Neural crest cell (in vitro differentiated cells): Measurements from ENCODE around the gene AMPD2. TPM values are rescaled to one million over a fixed set of nuclear protein-coding genes. Genes with fewer than 3 reads are reported as not detected.
"Not testable (repeated sequence)": the region's sequence is repeated elsewhere in the genome, so short reads cannot be mapped to it uniquely, and the experiment has no call there.

Experiments used
- DNase-seq: peaks from one replicate; pipeline ENCODE4 v3.0.0; 2021; ENCODE audit warnings: low read depth, mixed read lengths, low spot score
- H3K27ac Mint-ChIP-seq: one replicate; pipeline ENCODE4 v1.8.0; 2021; ENCODE audit warnings: mild to moderate bottlenecking, mixed read lengths; ENCODE audit not compliant: unreplicated experiment
- H3K27me3 Mint-ChIP-seq: 2 replicates; pipeline ENCODE4 v1.8.0; 2021; ENCODE audit warnings: low read depth, mild to moderate bottlenecking, mixed read lengths
- H3K36me3 Mint-ChIP-seq: 2 replicates; pipeline ENCODE4 v1.8.0; 2021; ENCODE audit warnings: low read depth, mild to moderate bottlenecking, mixed read lengths
- H3K4me1 Mint-ChIP-seq: 2 replicates; pipeline ENCODE4 v1.8.0; 2021; ENCODE audit warnings: mixed read lengths
- H3K4me3 Mint-ChIP-seq: one replicate; pipeline ENCODE4 v1.8.0; 2021; ENCODE audit warnings: mild to moderate bottlenecking, mixed read lengths
- H3K9me3 Mint-ChIP-seq: 2 replicates; pipeline ENCODE4 v1.8.0; 2021; ENCODE audit warnings: mixed read lengths
- total RNA-seq: library from RNA; stranded (reverse); gene quantifications from 2 replicates; pipeline ENCODE4 v1.2.1, GENCODE V29; 2021
- TF ChIP-seq, protein P1 (sequence below): fragments of 200-600 bp; sonication (generic); conservative IDR thresholded peaks from 2 replicates; pipeline ENCODE4 v1.5.0; 2021; ENCODE audit warnings: antibody characterized with exemption, mild to moderate bottlenecking

Gene AMPD2
- total RNA-seq, 1 donor from 2014 or later = 105 TPM

DNA sequence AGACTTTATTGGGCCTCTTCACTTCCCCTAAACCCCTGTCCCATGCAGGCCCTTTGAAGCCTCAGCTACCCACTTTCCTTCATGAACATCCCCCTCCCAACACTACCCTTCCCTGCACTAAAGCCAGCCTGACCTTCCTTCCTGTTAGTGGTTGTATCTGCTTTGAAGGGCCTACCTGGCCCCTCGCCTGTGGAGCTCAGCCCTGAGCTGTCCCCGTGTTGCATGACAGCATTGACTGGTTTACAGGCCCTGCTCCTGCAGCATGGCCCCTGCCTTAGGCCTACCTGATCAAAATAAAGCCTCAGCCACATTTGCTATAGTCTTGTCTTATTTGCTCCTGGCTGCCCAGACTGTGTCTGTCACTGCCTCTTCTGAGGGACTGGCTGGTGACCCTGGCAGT is 41.8 kb downstream of the AMPD2 start:
- no peak overlapping the region for H3K27ac Mint-ChIP-seq
- no peaks in the 10 kb centered on the region for H3K27me3 Mint-ChIP-seq
- H3K36me3 Mint-ChIP-seq = no peaks in the 10 kb centered on the region
- no peak overlapping the region for H3K4me3 Mint-ChIP-seq
- H3K4me1 Mint-ChIP-seq = peaks cover 21% of the 10 kb centered on the region
- DNase-seq = no peak
- TF ChIP-seq, protein P1, sequence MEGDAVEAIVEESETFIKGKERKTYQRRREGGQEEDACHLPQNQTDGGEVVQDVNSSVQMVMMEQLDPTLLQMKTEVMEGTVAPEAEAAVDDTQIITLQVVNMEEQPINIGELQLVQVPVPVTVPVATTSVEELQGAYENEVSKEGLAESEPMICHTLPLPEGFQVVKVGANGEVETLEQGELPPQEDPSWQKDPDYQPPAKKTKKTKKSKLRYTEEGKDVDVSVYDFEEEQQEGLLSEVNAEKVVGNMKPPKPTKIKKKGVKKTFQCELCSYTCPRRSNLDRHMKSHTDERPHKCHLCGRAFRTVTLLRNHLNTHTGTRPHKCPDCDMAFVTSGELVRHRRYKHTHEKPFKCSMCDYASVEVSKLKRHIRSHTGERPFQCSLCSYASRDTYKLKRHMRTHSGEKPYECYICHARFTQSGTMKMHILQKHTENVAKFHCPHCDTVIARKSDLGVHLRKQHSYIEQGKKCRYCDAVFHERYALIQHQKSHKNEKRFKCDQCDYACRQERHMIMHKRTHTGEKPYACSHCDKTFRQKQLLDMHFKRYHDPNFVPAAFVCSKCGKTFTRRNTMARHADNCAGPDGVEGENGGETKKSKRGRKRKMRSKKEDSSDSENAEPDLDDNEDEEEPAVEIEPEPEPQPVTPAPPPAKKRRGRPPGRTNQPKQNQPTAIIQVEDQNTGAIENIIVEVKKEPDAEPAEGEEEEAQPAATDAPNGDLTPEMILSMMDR = no peak
- H3K9me3 Mint-ChIP-seq = no peaks in the 10 kb centered on the region

DNA sequence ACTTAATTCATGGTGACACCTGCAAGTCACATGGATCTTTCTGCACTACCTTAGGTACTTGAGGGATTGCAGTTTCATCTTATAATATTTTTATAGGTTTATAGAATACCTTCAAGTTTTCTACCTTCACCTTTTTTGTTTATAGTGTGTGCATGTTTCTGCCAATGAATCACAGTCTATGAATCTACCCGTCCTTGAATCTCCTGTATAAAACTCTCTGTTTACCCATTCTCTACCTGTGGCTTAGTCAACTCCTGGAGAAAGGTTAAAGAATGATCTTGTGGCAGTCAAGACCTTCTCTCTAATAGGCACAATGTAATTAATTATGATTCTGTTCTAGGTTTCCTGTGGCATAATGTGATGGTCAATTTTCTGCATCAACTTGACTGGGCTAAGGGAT is 45.0 kb downstream of the AMPD2 start:
- Mint-ChIP-seq H3K27ac (no peak overlapping the region), H3K4me3 (no peak overlapping the region), H3K36me3 (peaks cover 5% of the 10 kb centered on the region), H3K9me3 (no peaks in the 10 kb centered on the region), H3K4me1 (peaks cover 10% of the 10 kb centered on the region), H3K27me3 (no peaks in the 10 kb centered on the region)
- DNase-seq = no peak
- TF ChIP-seq, protein P1 = no peak

DNA sequence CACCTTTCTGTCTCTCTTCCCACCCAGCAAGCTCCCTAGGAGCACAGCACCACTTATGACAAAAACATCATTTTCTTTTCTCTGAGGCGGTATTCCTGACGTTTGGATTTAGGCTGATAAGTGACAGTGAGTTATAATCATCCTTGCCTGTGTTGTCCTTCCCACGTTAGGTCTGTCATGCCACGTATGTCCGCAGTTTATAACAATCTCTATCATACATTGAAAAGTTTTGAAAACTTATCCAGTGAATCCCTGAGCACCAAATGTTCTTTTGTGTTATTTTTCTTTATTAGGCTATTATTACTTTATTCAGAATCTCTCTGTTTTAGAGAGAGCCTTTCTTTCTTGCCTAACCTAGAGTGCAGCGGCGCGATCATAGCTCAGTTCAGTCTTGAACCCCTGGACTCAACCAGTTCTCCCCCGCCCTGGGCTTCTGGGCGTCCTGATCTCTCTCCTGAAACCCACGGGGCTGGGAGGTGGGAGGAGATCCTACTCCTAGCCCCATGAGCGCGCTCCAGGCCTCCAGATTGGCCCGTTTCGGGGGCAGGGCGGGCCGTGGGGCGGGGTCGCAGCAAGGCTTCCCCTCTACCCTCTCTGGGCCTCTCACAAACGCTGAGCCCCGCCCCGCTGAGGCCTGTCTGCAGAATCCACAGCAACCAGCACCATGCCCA is 48.0 kb downstream of the AMPD2 start, which contains the start of gene GSTM2:
GSTM2 (plus strand) TSS at position 606 of the 671 bp plus-strand sequence; CDS start at position 665, 59 bp downstream.
- Mint-ChIP-seq H3K27ac (peak within 1 kb of the TSS; percentile 71), H3K4me3 (peak within 1 kb of the TSS; percentile 86)

DNA sequence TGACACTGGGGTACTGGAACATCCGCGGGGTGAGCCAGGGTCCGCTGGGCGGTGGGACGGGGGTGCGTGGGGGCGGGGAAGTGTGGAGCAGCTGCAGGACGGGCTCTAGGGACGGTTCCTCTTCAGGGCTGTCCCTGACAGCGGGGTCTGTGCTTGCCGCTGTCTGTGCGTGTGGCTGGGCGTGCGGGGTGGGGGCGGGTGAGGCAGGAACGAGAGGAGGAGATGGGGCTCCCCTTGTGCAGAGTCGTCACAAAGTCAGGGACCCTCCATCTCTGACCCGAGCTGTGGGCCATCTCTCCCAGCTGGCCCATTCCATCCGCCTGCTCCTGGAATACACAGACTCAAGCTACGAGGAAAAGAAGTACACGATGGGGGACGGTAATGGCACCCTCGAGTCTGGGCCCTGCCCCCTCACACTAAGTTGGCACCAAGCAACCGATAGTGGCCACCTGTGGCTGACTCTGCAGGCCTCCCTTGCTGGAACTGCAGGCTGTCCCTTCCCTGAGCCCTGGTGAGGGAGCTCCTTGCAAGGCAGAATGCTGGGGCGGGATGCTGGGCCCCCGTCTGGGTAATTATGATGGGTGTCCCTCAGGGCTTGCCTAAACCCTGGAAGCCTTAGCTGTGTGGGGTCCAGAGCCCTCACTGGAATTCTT is 48.6 kb downstream of the AMPD2 start:
- no peak overlapping the region for H3K27ac Mint-ChIP-seq
- TF ChIP-seq, protein P1 = no peak
- DNase-seq = no peak
- peaks cover 5% of the 10 kb centered on the region for H3K36me3 Mint-ChIP-seq
- peaks cover 12% of the 10 kb centered on the region for H3K4me1 Mint-ChIP-seq
- H3K27me3 Mint-ChIP-seq = no peaks in the 10 kb centered on the region
- H3K9me3 Mint-ChIP-seq = no peaks in the 10 kb centered on the region
- peak overlapping the region; percentile 86 for H3K4me3 Mint-ChIP-seq

More for the DNA sequence above, 48.0 kb downstream of the AMPD2 start, which contains the start of gene GSTM2:
- peaks cover 5% of the 10 kb centered on the region for H3K36me3 Mint-ChIP-seq
- peaks cover 12% of the 10 kb centered on the region for H3K4me1 Mint-ChIP-seq
- no peaks in the 10 kb centered on the region for H3K27me3 Mint-ChIP-seq
- no peaks in the 10 kb centered on the region for H3K9me3 Mint-ChIP-seq
- peak; percentile 79 for DNase-seq
- TF ChIP-seq, protein P1 = no peak

DNA sequence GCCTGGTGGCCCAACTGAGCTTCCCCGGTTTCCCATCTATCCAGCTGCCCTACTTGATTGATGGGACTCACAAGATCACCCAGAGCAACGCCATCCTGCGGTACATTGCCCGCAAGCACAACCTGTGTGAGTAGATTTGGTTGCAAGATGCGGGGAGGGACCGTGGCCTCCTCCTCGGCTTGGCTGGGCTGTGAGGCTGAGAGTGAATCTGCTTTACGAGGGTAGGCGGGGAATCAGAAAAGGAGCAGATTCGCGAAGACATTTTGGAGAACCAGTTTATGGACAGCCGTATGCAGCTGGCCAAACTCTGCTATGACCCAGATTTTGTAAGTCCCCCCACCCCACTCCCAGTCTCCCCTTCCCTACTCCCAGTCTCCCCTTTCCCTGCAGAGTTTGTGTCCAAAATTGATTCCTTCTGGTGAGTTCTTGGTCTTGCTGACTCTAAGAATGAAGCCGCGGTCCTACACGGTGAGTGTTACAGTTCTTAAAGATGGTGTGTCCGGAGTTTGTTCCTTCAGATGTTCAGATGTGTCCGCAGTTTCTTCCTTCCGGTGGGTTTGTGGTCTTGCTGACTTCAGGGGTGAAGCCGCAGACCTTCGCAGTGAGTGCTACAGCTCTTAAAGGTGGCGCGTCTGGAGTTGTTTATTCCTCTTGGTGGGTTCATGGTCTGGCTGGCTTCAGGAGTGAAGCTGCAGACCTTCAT is 49.8 kb downstream of the AMPD2 start:
- H3K4me1 Mint-ChIP-seq = peaks cover 12% of the 10 kb centered on the region
- peak overlapping the region; percentile 72 for H3K4me3 Mint-ChIP-seq
- TF ChIP-seq, protein P1 = no peak
- peak overlapping the region; percentile 67 for H3K27ac Mint-ChIP-seq
- peaks cover 5% of the 10 kb centered on the region for H3K36me3 Mint-ChIP-seq
- no peak for DNase-seq
- no peaks in the 10 kb centered on the region for H3K9me3 Mint-ChIP-seq
- H3K27me3 Mint-ChIP-seq = no peaks in the 10 kb centered on the region

- DNase-seq, H3K27me3 Mint-ChIP-seq, H3K36me3 Mint-ChIP-seq, H3K9me3 Mint-ChIP-seq: not testable (repeated sequence)
- Mint-ChIP-seq H3K4me1 (peaks cover 12% of the 10 kb centered on the region), H3K27ac (peak overlapping the region; percentile 67), H3K4me3 (peak overlapping the region; percentile 72)
Observed at GRCh38 chr1:109669949-109670302, 50.3 kb downstream of the AMPD2 start.
